ENCODE results near the gene P2RX1.

DNA sequence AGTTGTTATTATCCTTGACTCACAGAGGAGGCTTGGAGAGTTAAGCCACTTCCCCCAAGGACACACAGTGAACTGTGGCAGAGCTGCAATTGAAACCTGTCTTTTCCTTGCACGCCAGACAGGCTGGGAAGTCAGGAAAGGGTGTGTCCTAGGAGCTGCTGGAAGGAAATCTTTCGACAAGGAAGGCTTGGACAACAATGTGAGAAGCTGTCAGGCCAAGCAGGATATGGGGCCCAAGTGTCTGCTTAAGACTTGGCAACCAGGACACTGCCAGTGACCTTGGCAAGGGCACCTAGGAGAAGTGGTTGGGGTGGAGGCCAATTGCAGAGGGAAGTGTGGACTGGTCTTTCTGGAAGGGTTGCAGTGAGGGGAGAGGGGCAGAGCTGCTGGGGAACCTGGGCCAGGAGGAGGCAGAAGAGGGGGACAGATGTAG is 21.3 kb downstream of the P2RX1 start:
- TF ChIP-seq, protein P1, sequence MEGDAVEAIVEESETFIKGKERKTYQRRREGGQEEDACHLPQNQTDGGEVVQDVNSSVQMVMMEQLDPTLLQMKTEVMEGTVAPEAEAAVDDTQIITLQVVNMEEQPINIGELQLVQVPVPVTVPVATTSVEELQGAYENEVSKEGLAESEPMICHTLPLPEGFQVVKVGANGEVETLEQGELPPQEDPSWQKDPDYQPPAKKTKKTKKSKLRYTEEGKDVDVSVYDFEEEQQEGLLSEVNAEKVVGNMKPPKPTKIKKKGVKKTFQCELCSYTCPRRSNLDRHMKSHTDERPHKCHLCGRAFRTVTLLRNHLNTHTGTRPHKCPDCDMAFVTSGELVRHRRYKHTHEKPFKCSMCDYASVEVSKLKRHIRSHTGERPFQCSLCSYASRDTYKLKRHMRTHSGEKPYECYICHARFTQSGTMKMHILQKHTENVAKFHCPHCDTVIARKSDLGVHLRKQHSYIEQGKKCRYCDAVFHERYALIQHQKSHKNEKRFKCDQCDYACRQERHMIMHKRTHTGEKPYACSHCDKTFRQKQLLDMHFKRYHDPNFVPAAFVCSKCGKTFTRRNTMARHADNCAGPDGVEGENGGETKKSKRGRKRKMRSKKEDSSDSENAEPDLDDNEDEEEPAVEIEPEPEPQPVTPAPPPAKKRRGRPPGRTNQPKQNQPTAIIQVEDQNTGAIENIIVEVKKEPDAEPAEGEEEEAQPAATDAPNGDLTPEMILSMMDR (IDR thresholded peaks at IDR 0.05), result no peak
- TF ChIP-seq POLR2A (IDR thresholded peaks at IDR 0.05), result no peak

Data from esophagus squamous epithelium (tissue), 4 donors.